Uterus (tissue), 2 donors: ENCODE measurements around the gene CBFB.

Source experiments
- POLR2A ChIP-seq, 2 donors: fragments of 450-650 bp; IDR thresholded peaks; one replicate each; pipeline ENCODE4 v1.6.1; 2016; ENCODE audit warnings: antibody characterized with exemption in 2 of 2, mild to moderate bottlenecking in 1 of 2, moderate library complexity in 1 of 2
- TF ChIP-seq, protein P1 (sequence below), 4 experiments: fragments of 200-600 bp in 2 of 4; fragments of 450-650 bp in 2 of 4; sonication (generic) in 2 of 4; IDR thresholded peaks; one replicate each; pipeline ENCODE4 v1.5.1; 2016 to 2019; ENCODE audit warnings: antibody characterized with exemption in 4 of 4, mild to moderate bottlenecking in 2 of 4, moderate library complexity in 1 of 4

DNA sequence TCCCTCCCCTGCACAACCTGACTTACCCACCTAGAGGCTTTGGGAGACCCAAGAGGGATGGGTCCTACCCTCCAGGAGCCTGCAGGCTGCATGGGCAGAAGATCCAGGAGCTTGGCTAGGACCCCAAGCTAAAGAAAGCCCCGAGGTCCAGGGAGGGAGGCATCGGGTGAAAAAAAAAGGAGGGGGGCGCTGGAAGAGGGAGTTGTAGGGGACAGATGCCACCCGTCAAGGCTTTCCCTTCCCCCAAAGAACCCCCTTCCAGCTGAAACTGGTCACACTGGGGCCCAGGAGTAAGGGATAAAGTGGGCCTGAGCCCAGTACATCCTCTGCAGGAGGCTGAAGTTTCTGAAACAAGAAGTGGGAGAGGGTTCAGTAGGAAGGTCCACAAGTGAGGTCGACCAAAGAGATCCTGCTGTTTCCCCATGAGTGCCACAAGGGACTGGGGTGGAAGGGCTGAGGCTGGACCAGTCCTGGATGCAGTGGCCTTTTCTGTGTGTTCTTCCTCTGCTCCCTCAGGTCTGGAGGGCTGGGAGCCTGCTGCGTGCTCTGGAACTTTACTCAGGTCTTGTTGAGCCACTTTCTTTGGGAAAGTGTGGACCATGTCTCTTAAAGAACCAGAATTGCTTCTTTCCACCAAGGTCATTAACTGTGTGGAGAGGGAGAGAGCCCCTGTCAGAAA, 14.2 kb upstream of the CBFB start:
- no peak for TF ChIP-seq POLR2A (IDR thresholded peaks at IDR 0.05)
- TF ChIP-seq, protein P1, sequence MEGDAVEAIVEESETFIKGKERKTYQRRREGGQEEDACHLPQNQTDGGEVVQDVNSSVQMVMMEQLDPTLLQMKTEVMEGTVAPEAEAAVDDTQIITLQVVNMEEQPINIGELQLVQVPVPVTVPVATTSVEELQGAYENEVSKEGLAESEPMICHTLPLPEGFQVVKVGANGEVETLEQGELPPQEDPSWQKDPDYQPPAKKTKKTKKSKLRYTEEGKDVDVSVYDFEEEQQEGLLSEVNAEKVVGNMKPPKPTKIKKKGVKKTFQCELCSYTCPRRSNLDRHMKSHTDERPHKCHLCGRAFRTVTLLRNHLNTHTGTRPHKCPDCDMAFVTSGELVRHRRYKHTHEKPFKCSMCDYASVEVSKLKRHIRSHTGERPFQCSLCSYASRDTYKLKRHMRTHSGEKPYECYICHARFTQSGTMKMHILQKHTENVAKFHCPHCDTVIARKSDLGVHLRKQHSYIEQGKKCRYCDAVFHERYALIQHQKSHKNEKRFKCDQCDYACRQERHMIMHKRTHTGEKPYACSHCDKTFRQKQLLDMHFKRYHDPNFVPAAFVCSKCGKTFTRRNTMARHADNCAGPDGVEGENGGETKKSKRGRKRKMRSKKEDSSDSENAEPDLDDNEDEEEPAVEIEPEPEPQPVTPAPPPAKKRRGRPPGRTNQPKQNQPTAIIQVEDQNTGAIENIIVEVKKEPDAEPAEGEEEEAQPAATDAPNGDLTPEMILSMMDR (IDR thresholded peaks at IDR 0.05) = no peak
